Hippocampal formation (tissue), 2 donors: ENCODE results near the gene GOPC.
"Not testable (repeated sequence)": the region's sequence is repeated elsewhere in the genome, so short reads cannot be mapped to it uniquely, and the experiment has no call there.

Experiments
- DNase-seq, 2 donors: peaks; one replicate each; lab custom pipeline; 2025; lab: John Stamatoyannopoulos, UW

GOPC gene

GRCh38 chr6:117602151-117602898 lies at the start of gene GOPC:
Gene GOPC, minus strand, starts transcription at chr6:117602511. Its CDS starts 223 bp downstream, at chr6:117602288.
- DNase-seq: peak; percentile 95 to 97

- not testable (repeated sequence) for DNase-seq
These were observed 49.7 kb upstream of the GOPC start for GRCh38 chr6:117651984-117652383.

- DNase-seq: no peak
These were observed 40.7 kb upstream of the GOPC start for GRCh38 chr6:117642976-117643375.

GRCh38 chr6:117637770-117638169 lies 35.5 kb upstream of the GOPC start:
- no peak for DNase-seq

- no peak for DNase-seq
These were observed 26.9 kb upstream of the GOPC start for GRCh38 chr6:117629119-117629660.

- no peak for DNase-seq
These were observed 25.2 kb upstream of the GOPC start for GRCh38 chr6:117627533-117627932.

- DNase-seq: no peak
These were observed 22.7 kb upstream of the GOPC start for GRCh38 chr6:117624869-117625481.

GRCh38 chr6:117619178-117619577 lies 16.9 kb upstream of the GOPC start:
- no peak for DNase-seq

GRCh38 chr6:117617210-117618035 lies 15.1 kb upstream of the GOPC start:
- no peak for DNase-seq

GRCh38 chr6:117616391-117617209 lies 14.3 kb upstream of the GOPC start:
- no peak for DNase-seq

- no peak for DNase-seq
These were observed 13.6 kb upstream of the GOPC start for GRCh38 chr6:117615750-117616390.

- DNase-seq: no peak
These were observed 11.7 kb upstream of the GOPC start for GRCh38 chr6:117613920-117614560.

- DNase-seq: no peak
These were observed 5.2 kb upstream of the GOPC start for GRCh38 chr6:117607511-117607910.

- peak; percentile 32 to 82 for DNase-seq
These were observed 3.0 kb upstream of the GOPC start for GRCh38 chr6:117605169-117605826.

GRCh38 chr6:117603821-117604220 lies 1.5 kb upstream of the GOPC start:
- no peak for DNase-seq

GRCh38 chr6:117602899-117603588 lies 733 bp upstream of the GOPC start:
- DNase-seq: no peak

GRCh38 chr6:117601811-117602150 lies 530 bp downstream of the GOPC start:
- no peak for DNase-seq

GRCh38 chr6:117600008-117600743 lies 2.1 kb downstream of the GOPC start:
- no peak for DNase-seq

- no peak for DNase-seq
These were observed 4.6 kb downstream of the GOPC start for GRCh38 chr6:117597755-117598154.
